ENCODE measurements around the gene SUMF1.

DNA sequence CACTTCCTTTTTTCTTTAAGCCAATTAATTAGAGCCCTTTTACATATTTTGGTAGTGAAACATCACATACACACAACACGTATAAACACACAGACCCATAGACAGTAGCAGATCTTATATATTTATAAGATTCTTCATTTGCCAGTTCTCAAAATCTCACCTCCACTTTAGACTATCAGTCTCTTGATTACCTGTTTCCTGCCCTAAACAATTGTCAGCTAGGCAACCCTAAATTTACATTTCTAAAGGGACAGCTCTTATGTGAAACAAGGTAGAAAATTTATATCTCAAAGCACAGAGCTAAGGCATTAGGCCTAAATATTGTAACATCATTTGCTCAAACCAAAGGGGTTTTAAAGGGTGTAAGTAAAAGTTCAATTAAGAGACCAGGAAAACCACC lies 135.0 kb downstream of the SUMF1 start:
- TF ChIP-seq, protein P1, sequence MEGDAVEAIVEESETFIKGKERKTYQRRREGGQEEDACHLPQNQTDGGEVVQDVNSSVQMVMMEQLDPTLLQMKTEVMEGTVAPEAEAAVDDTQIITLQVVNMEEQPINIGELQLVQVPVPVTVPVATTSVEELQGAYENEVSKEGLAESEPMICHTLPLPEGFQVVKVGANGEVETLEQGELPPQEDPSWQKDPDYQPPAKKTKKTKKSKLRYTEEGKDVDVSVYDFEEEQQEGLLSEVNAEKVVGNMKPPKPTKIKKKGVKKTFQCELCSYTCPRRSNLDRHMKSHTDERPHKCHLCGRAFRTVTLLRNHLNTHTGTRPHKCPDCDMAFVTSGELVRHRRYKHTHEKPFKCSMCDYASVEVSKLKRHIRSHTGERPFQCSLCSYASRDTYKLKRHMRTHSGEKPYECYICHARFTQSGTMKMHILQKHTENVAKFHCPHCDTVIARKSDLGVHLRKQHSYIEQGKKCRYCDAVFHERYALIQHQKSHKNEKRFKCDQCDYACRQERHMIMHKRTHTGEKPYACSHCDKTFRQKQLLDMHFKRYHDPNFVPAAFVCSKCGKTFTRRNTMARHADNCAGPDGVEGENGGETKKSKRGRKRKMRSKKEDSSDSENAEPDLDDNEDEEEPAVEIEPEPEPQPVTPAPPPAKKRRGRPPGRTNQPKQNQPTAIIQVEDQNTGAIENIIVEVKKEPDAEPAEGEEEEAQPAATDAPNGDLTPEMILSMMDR (IDR thresholded peaks at IDR 0.05) = no peak
- no peak for TF ChIP-seq POLR2A (IDR thresholded peaks at IDR 0.05)
